ENCODE data around the gene PRUNE1.
A peak's percentile ranks its signal among the peaks of the same experiment; 100 is the strongest.

PRUNE1 gene

DNA sequence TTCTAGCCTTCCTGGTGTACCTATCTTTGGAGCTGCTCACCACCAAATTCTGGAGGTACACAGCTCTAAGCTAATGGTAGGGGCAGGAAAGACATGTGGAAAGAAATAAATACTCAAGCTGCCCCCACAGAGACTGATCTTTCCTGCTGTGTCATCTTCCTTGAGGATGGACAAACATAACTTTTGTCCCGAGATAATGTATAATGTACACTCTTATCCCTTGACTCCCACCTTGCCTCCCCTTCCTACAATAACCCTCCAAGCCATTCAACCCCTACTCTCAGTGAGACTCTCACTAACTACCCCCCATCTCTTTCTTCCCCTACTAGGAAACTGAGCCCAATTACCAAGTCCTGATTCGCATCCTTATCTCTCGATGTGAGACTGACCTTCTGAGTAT lies 14.0 kb upstream of the PRUNE1 start:
- H3K4me3 ChIP-seq, result no peak overlapping the region
- no peak for DNase-seq (ENCODE audit: low spot score)
- TF ChIP-seq, protein P1, sequence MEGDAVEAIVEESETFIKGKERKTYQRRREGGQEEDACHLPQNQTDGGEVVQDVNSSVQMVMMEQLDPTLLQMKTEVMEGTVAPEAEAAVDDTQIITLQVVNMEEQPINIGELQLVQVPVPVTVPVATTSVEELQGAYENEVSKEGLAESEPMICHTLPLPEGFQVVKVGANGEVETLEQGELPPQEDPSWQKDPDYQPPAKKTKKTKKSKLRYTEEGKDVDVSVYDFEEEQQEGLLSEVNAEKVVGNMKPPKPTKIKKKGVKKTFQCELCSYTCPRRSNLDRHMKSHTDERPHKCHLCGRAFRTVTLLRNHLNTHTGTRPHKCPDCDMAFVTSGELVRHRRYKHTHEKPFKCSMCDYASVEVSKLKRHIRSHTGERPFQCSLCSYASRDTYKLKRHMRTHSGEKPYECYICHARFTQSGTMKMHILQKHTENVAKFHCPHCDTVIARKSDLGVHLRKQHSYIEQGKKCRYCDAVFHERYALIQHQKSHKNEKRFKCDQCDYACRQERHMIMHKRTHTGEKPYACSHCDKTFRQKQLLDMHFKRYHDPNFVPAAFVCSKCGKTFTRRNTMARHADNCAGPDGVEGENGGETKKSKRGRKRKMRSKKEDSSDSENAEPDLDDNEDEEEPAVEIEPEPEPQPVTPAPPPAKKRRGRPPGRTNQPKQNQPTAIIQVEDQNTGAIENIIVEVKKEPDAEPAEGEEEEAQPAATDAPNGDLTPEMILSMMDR (IDR thresholded peaks at IDR 0.05), result no peak
- no peak overlapping the region for H3K27ac ChIP-seq

DNA sequence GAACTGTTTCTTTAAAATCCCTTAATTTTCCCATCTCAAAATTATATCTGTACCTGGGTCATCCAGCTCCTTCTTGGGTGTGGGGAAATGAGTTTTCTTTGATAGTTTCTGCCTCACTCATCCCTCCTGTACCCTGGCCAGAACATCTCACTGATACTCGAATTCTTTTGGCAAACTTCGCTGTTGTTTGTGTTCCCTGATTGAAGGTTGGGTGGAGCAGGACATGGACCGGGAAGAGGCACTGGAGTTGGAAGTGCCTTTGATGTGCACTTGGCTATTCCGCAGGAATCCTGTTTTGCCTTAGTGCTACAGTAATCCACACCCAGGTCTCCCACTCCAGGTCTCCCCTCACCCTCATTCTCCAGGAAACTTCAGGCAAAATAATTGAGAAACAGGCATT lies 12.8 kb upstream of the PRUNE1 start:
- H3K27ac ChIP-seq, result peak overlapping the region in 1 of 2 donors; percentile 30
- H3K4me3 ChIP-seq, result no peak overlapping the region
- TF ChIP-seq, protein P1 (IDR thresholded peaks at IDR 0.05), result no peak
- DNase-seq (ENCODE audit: low spot score), result no peak

DNA sequence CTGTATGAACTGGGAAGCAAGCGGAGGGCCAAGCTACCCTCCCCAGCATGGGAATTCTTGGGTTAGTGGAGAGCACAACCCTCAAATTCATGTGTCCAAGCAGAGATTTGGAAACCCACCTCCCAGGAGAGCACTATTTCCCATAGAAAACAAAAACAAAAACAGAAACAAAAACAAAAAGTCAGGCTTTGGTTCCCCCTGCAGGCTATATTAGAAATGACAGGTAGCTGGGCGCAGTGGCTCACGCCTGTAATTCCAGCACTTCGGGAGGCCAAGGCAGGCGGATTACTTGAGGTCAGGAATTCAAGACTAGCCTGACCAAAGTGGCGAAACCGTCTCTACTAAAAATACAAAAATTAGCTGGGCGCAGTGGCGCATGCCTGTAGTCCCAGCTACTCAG lies 12.4 kb upstream of the PRUNE1 start:
- peak overlapping the region in 1 of 2 donors; percentile 30 for H3K27ac ChIP-seq
- no peak overlapping the region for H3K4me3 ChIP-seq
- TF ChIP-seq, protein P1 (IDR thresholded peaks at IDR 0.05), result peak; percentile 75
- DNase-seq (ENCODE audit: low spot score), result no peak

DNA sequence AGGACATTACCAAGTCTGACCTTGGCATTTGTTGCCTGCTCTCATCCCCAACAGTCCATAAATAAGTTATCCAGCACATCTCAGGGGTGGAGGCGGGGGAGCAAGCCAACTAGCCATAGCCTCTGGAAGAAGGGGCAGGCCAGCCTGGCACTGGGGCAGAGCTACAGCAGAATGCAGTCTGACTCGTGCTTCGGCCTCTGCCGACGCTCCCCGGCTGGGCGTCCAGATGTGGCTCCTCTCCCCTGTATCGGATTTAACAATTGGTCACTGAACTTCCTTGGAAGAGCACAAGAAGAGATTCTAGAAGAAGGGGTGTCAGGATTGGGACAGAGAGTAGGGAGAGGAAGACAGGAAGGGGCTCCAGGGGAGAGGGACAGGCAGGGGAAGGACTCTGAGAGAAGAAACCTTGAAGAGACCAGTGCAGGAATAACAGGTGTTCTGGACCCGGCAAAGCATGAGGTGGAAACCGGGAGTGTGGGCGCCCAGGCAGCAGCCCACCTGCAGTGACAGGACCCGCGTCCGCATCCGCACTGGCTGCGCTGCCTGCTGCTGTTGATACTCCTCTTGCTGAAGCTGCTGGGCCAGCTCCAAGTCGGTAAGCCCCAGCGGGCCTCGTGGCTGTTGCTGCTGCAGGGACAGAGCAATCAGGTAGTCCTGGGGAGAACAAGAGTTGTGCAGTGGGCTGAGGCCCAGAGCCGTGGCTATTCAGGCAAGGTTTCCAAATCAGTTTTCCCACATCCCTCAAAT lies 10.9 kb upstream of the PRUNE1 start:
- no peak for DNase-seq (ENCODE audit: low spot score)
- TF ChIP-seq, protein P1 (IDR thresholded peaks at IDR 0.05), result no peak
- H3K27ac ChIP-seq, result no peak overlapping the region
- no peak overlapping the region for H3K4me3 ChIP-seq

DNA sequence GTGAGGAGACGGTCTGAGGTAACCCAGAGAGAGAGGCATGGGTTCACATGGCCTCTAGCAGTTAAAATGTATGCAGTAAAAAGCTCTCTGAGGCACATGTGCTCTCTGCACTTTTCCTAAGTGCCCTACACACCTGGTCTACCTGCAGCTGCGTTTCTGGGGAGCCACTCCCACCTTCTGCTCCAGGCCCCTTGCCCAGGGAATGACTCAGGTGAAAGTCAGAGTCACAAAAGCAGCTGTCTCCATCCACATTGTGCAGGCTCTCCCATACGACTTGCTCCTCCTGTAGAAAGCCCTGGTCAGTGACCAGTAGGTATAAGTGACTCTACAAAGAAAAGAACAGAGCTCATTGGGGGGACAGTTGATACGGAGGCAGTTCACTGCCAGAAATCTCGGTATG lies 10.3 kb upstream of the PRUNE1 start:
- no peak overlapping the region for H3K4me3 ChIP-seq
- TF ChIP-seq, protein P1 (IDR thresholded peaks at IDR 0.05), result no peak
- no peak for DNase-seq (ENCODE audit: low spot score)
- no peak overlapping the region for H3K27ac ChIP-seq

DNA sequence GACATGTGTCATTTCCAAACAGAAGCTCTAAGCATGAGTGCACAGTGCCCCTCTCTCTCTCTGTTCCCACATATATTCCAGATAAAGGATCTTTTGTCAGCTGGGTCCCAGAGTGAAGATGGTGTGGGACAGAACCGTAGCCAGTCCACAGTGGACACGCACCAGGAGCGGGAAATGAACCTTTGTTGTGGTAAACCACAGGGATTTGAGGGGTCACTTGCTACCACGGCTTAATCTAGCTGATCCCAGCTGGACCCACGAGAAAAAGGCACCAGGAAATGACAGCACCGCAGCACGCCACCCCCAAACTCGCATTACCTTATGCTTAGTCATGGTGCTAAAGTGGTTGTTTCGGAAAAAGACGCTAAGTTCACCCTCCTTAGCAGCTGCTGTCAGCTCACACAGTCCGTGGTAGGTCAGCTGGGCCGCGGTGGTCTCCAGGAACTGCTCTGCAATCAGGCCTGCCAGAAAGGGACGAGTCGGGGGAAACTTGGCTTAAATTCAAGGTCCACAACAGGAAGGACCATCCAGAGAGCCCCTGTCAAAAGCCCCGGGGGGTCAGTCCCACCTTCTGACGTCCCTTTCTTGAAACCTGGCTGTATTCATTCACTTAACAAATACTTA lies 9.1 kb upstream of the PRUNE1 start:
- Histone ChIP-seq H3K4me3 (no peak overlapping the region), H3K27ac (peak overlapping the region in 1 of 2 donors; percentile 21)
- no peak for DNase-seq (ENCODE audit: low spot score)
- TF ChIP-seq, protein P1 (IDR thresholded peaks at IDR 0.05), result no peak

DNA sequence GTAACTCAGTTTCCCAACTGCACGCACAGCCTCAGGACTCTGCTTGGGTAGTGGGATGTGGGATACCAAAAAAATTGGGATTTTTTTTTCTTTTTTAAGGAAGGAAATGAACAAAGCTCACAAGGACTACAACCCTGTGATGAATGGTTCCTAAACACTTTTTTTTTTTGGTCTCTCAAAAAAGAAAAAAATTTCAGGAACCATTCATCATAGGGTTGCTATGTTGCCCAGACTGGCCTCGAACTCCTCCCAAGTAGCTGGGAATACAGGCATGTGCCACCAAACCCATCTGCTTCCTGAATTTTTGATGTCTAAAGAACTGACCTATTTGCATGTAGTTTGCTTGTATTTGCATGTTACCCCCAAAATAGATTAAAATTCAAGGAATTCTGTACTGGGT lies 8.3 kb upstream of the PRUNE1 start:
- TF ChIP-seq, protein P1 (IDR thresholded peaks at IDR 0.05), result no peak
- Histone ChIP-seq H3K4me3 (no peak overlapping the region), H3K27ac (no peak overlapping the region)
- no peak for DNase-seq (ENCODE audit: low spot score)

Measured in coronary artery (tissue), 2 donors.